ENCODE measurements around the gene TFCP2L1.

Gene TFCP2L1

DNA sequence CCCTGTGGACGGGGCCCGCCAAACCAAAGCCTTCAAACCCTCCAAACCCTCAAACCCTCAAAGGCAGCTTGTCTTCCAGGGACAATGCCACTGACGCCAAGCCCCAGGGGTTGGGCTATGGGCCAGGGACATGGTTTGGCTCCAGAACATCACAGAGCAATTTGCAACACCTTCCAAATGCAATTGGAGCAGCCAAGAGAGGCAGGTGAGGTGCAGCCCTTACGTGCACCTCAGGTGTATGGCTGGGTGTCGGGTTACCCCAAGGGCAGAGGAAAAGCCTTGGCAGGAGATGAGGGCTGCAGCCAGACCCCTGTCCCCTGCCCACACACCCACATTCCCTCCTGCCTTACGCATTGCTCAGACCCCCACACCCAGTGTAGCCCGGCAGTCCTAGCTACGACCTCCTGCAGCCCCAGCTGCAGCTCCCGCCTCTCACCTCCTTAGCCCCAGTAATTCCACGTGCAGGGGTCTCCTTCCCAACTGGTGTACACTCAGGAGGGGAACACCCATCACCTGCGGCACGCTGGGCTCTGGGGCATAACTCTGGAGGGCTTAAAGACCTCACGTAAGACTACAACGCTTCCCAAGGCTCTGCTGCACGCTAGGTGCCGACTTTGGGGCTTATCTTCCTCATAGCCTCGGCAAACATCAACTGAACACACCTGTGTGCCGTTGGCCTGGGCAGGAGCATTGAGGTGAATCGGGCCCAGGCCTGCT, 88.7 kb downstream of the TFCP2L1 start:
- DNase-seq (ENCODE audit: low spot score), result no peak

DNA sequence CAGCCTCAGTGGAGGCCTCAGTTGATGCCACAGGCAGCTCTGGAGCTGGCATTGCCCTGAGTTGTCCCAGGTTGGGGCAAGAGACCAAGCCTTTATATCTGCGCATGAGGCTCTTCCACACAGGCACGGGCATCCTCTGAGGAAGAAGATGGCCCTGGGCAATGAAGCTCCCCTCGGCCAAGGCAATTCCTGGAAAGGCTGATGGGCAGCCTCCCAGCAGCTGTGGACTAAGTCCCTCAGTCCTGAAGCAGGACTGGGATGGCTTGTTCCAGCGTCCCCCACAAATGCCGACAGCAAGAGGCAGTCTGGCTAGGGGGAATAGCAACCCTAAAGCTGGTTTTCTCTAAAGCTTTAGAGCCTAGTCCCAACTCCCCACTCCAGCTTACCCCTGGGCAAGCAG, 90.0 kb downstream of the TFCP2L1 start:
- DNase-seq (ENCODE audit: low spot score), result no peak

DNA sequence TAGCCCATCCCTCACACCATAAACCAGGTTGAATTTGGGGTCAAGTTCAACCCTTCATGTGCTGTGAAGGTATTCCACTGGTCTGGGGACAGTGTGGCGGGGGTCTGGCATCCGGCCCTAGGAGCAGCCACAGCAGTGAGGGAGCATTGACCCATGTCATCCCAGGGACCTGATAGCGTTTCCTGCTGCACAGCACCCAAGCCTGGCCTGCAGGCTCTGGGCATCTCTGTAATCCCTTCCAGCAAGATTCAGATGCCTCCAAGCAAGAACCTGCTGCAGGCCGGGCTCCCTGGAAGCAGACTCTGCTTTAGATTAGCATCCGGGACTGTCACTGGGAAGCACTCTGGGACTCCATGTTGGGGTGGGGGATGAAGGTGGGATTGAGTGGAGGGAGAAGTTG, 90.4 kb downstream of the TFCP2L1 start:
- no peak for DNase-seq (ENCODE audit: low spot score)

DNA sequence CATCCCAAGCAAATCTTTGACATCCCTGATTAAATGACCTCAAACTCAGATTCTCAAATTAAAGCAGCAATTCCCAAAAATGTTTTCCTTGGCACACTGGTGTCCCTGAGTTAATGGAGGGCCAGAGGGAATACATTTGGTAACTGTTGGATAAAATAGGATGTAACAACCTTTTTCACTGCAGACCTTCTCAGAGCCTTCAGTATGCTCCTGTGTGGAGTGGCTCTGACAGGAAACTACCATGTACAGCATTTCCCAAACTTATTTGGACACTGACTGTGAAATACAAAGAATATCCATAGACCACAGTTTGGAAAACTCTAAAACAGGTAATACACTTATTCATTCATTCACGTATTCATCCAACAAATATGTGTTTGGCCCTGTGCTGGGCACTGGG, 91.8 kb downstream of the TFCP2L1 start:
- DNase-seq (ENCODE audit: low spot score), result no peak

DNA sequence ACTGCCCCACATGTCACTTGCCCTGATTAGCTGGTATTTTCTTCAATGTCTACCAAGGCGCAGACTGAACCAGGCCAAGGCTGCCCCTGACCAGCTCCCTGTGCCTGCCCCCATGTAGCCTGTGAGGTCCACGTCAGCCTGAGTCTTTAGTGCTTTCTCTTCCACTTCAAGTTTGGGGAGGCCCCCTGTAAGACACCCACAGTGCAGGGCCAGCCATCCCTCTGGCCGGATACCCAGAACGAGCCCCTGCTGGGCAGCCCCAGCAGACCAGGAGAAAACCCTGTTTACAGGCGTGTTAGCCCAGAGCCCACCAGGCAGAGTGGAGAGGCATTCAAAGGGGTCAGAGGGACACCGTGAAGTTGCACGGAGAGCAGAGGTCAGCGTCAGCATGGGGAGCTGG, 92.4 kb downstream of the TFCP2L1 start:
- no peak for DNase-seq (ENCODE audit: low spot score)

DNA sequence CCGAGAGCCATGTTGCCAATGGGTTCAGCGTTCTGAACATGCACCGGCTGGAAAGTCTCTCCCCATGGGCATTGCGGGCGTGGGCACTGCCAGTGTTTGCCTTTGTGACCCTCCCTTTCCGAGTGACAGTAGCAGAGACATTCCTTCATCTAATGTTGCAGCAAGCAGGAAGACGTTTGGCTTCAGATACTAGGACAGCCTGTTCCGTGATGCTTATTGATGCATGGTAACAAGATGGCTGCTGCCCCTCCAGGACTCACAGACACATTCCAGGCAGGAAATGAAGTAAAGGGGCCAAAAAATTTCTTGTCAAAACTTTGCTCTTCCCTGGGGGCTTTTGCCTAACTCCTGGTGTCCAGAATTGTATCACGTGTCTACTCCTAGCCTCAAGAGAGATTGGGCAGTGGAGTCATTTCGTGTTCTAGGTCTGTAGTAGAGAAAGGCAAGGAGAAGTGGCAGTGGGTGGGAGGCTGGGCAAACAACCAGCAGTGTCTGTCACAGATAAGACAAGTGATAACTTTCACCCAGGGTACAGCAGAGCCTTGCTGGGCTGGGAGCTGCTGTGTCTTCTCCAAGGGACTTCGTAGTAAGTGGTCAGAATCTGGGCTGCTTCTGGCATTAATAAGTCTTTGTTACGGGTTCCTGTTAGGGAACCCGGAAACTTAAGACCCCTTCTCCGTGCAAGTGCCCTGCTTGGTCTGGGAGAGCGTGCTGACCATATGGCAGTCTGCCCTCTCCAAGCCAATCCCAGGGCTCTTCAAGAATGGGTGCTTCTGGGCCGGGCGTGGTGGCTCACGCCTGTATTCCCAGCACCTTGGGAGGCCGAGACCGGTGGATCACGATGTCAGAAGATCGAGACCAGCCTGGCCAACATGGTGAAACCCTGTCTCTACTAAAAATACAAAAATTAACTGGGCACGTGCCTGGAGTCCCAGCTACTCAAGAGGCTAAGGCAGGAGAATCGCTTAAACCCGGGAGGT, 93.5 kb downstream of the TFCP2L1 start:
- DNase-seq (ENCODE audit: low spot score), result no peak

DNA sequence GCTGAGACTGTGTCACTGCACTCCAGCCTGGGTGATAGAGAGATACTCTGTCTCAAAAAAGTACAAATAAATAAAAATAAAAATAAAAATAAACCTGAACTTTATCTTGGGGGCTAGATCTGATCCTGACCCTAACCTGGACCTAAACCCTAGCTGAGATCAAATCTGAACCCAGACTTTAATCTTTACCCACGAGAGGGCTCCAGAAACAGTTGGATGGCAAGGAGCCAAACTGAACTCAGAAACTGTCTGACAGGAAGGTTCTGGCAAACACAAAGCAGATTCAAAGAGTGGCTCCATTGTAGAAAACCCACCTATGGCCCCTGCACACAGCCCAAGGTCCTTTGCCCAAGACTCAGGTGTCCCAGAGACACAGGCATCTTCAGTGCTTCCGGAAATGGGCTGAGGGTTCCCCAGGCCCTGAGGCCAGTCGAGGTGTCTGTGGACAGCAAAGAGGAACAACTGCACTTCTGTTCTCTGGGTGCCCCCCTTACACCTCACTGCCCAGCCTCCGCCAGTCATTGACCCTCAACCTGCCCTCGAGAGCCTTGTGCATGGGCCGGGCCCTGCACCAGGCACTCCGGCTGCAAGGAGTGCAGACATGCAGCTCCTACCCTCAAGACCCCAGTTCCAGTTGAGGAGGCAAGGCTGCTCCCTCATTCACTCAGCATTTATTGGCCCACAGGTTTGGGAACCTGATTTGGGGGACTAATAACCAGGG, 95.2 kb downstream of the TFCP2L1 start:
- DNase-seq (ENCODE audit: low spot score), result no peak

DNA sequence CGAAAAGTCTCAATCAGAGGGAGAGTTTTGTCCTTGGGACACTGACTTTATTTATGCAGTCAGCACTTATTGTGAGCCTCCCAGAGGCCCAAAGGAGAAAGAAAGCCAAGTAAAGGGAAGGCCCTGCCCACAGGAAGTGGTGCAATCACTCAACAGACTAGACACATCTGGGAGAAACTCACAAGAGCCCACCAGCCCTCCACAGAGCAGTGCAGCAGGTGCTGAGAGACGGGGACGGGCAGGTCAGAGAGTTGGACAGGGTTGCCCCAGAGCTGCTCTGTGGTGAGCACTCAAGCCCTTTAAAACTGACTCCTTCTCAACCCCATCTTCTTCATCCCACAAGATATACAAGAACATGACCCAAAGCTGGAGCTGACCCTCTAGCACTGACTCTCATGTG, 96.0 kb downstream of the TFCP2L1 start:
- no peak for DNase-seq (ENCODE audit: low spot score)

DNA sequence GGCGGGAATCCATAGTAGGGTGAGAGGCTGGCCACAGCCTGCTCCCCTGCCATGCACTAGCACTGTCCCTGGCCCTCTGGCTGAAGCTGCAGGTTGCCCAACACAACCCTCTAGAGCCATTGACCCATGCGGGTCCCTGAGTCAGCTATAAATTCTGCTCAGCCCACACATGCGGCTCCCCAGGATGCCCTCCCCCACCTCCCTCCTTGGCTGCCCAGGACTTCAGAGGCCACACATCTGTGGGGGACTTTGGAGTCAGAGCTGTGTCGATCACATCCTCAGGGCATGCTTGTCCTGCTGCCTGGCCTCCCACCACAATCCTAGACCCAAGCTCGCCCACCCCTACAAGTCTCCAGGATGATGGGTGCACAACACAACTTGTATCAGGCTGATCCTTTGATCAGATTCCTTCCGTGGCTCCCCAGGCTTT, 97.0 kb downstream of the TFCP2L1 start:
- no peak for DNase-seq (ENCODE audit: low spot score)

DNA sequence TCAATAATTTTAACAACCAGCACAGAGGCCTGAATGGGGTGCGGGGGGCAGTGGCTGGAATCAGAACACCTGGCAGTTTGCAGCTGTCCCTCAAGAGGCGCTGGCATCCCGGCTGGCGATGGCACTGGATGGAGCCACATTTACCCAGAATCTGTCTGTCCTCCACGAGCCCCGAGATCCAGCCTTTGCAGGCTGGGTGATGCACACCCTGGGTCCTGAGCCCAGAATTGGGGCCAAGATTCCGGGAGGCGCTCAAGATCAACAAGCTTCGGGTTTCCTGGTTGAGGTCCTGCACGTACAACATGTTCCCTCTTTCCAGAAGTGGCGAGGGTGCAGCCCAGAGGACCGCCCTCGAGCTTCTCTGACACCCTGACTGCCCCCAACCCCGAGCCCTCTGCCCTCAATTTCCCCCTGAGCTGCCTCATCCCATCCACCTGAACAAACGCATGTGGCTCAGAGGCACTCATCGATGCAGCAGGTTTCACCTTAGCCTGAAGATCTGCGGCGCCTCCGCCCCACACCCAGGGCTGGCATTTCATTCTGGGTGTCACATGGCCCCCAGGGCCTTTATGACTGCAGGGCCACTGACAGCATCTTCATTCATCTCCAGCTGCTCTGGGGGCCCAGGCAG, 97.5 kb downstream of the TFCP2L1 start:
- no peak for DNase-seq (ENCODE audit: low spot score)

DNA sequence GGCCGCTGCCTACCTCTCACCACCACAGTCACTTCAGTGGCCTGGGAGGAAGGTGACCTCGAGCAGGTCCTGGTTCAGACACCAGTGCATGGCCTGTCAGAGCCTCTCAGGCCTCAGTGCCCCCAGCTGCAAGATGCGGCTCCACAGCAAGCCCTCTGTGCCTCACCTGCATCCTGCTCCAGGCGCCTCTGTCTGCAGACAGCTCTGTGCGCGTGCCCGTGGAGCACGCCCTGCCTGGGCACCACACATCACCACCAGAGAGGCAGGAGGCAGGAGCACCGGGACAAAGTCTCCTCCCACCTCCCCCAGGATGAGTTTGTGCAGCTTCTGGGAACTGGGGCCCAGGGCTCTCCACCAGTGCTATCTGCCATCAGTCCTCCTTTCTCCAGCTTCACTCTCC, 98.7 kb downstream of the TFCP2L1 start:
- no peak for DNase-seq (ENCODE audit: low spot score)

DNA sequence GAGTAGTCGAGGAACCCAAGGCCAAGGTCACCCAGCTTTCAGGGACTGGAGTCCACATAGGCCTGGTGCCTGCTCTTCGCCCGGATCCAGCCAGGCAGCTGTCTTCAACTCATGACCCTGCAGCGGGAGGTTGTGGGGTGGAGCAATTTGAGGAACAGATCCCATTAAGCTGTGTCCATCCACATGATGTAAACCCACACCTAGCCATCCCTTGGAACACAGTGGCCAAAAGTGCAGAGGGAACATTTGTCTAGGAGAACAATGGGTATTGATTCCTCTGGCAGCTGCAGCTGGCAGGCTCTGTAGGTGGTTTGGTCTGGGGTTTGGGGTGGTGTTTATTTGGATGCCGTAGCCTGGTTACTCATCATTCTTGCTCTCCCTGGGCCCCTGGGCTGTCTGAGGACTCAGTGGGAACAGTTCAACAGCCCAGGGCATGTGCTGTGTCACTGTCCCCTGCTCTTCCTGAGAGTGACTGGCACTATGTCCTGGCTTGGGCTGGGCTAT, 99.4 kb downstream of the TFCP2L1 start:
- DNase-seq (ENCODE audit: low spot score), result no peak

DNA sequence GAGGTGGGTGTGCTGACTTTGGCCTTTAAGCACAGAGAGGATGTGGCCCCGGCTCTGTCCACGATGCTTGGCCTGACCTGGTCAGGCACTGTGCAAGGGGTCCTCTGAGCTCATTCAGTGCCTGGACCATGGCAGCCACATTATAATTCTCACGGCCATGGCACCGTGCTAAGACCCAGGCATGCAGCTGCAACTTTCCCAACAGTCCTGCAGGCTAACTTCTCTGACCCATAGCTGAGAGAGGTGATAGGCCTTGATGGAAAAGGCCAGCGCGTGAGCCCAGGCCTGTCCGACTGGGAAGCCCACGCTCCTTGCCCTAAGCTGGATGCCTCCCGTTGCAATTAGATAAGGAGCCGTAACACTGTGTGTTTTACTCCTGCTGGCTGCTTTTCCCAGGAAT, 99.9 kb downstream of the TFCP2L1 start:
- DNase-seq (ENCODE audit: low spot score), result no peak

DNA sequence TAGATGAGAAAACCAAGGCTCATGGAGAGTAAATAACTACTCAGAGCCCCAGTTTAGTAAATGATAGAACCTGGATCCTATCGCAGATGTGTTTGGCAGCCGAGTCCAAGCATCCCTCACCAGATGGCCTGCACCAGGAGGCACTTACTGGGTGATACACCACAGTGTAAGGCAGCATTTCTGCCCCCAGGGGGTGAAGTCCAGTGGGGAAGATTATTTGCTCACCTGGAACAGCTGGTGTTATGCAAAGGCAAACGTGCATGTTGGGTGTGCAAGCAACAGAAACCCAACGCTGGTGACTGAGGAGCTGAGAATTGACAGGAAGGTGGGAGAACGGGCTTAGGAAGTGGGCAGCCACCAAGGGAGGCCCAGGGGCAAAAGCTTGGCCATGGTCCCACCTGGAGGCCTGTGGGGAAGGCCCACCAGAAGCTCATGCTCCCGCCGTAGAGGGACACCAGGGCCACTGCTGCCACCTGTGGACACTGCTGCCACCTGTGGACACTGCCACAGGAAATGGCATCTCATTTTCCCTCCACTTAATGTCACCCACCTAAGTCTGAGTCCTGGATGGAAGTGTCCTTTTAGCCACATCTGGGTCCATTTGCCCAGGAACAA, 100.6 kb downstream of the TFCP2L1 start:
- no peak for DNase-seq (ENCODE audit: low spot score)

DNA sequence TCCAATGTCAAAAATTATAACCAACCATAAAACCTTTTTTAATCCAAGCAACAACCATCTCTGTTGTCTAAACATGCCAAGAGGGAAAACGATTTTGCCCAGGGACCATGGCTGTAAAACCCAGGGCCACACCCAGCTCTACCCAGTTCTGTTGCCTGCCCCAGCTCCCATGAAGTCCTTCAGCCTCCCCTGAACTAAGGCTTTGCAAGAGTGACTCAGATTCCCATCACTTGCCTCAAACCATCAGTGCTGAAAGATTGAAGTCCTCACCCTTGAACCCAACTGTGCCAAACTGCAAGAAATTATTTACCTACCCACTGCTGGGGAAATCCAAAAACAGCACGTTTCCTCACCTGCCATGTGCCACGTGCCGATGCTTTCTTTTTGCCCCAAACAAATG, 102.5 kb downstream of the TFCP2L1 start:
- no peak for DNase-seq (ENCODE audit: low spot score)

DNA sequence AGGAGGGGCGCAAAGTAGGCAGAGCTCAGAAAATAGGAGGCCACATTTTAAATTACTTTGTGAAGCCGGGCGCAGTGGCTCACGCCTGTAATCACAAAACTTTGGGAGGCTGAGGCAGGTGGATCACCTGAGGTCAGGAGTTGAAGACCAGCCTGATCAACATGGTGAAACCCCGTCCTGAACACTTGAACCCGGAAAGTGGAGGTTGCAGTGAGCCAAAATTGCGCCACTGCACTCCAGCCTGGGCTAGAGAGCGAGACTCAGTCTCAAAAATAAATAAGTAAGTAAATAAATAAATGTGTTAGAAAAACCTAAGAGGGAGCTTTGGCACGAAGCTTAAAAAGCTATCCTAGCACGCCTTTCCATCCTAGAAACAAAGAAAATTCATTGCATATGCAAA, 105.5 kb downstream of the TFCP2L1 start:
- no peak for DNase-seq (ENCODE audit: low spot score)

DNA sequence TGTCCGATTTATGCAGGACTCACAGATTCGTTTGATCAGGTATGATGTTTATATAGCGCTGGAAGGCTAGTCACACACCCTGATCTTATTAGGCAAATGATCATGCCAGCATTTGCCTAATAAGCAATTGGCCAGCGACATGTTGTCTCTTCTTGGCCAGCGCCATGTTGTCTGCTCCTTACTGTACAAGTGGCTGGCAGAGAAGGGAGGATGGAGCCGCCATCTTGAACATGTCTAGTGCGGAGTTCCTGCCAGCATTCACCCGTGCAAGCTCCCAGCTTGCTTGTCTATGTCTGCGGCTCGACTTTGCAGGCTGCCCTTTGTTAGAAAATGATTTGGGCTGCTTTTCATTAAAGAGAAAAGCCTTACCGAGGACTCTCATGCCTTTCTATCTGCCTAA, 106.3 kb downstream of the TFCP2L1 start:
- DNase-seq (ENCODE audit: low spot score), result no peak

DNA sequence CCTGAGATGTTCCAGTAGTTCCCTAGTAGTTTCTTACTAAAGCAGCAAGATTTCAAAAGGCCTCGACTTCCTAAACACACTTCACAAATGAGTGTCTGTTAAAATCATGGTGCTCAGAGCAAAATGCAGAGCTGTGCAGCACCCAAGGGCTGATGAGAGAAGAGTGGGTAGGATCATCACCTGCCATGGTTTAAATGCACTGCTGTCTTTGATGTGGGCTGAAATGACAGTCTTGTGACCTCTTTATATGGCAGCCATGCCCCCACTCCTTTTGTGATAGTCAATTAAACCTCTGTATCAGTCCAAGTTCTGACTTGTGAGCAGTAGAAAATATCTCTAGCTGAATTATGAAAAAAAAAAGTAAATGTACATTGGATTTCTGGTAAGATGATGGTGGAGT, 107.1 kb downstream of the TFCP2L1 start:
- DNase-seq (ENCODE audit: low spot score), result no peak

DNA sequence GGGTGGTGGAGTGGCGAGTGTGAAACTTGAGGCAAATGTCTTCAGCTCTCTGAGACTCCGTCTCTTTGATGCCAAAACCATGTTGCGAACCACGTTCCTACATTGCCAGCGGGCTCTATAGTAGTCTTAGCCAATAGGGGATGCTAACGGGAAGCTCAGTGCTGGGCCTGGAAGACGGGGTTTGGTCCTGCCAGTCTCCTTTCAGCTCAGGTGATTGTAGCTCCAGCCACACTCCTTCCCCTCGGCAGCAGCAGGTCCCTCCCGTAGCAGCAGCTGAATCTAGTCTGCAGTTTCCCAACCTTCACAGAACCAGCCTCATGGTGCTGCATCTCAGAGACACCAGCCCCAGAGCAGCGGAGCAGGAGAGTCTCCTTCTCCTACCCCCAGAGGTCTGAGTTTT, 109.7 kb downstream of the TFCP2L1 start:
- DNase-seq (ENCODE audit: low spot score), result no peak

DNA sequence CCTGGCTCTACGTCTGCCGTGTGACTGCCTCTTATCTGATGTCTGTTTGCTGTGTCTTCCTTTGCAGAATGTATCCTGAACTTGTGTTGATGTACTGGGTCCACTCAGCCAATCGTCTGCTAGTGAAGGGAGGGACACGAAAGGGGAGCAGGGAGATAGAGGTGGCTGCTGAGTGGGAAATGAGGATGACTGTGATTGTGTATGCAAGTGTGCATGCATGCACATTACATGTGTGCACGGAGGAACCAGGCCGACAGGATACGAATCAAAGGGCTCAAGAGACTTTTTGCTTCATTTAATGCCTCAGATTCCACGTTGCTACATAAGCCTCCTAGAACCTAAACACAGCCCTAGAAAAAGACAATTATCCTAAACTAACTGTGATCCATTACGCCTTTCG, 111.2 kb downstream of the TFCP2L1 start:
- no peak for DNase-seq (ENCODE audit: low spot score)

DNA sequence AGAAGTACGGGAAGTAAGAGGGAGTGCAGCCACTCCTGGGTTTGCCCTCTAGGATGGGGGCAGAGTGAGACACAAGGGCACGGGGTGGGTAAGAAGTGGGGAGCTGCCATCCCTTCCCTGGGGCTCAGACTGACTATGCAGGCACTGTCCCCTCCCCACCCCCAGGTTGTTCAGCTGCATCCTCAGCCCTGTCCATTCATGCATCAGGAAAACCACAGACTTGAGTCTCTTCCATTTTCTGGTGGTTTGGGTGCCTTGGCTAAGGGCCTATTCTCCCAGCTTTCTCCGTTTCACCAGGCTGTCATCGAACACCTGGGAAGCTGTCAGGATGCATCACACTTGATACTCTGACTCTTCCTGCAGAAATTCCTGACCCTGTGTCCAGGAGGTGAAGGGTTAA, 111.9 kb downstream of the TFCP2L1 start:
- no peak for DNase-seq (ENCODE audit: low spot score)

DNA sequence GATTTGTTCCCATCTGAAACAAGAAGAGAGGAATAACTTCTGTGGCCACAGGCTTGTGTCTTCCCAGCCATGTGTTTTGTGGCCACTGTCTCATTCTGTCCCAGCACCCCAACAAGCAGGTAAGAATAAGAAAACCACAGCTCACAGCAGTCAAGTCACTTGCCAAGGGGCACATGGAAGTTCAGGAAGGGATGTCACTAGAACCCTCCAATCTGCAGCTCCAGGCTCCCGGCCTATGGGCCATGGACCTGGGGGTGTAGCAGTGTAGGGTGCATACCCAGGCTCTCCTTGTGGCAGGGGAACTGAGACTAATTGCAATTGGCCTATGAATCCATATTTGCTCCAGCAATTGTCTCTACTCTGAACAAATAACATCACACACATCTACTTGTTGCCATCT, 112.5 kb downstream of the TFCP2L1 start:
- no peak for DNase-seq (ENCODE audit: low spot score)
